HEK293 (cell line): ENCODE measurements around the gene UBE2Q2.
"Not testable (repeated sequence)": the region's sequence is repeated elsewhere in the genome, so short reads cannot be mapped to it uniquely, and the experiment has no call there.

ENCODE experiments used
- CTCF ChIA-PET: fragments of 350-600 bp; formaldehyde crosslinking; extraction: SDS; loops from one replicate; lab custom pipeline; 2021; ENCODE audit warnings: antibody characterized with exemption; lab: Yijun Ruan, JAX
- POLR2A ChIA-PET: fragments of 300-600 bp; formaldehyde crosslinking; extraction: SDS; loops from one replicate; lab custom pipeline; 2020; ENCODE audit warnings: antibody characterized with exemption, inconsistent platforms; lab: Yijun Ruan, JAX
- H3K27ac ChIP-seq: fragments of 200-500 bp; sonication (Bioruptor generic); 2 replicates; pipeline ENCODE4 v1.5.1; 2014; ENCODE audit warnings: low read depth, low read length, control low read depth, inconsistent platforms; ENCODE audit errors: extremely low read depth
- H3K36me3 ChIP-seq, 2 experiments: fragments of 200-500 bp in 1 of 2; sonication (Bioruptor generic) in 1 of 2; 1 replicate in 1 of 2; 2 replicates in 1 of 2; pipeline ENCODE4 v1.5.1; 2014 to 2017; ENCODE audit warnings: inconsistent platforms in 2 of 2, low read length in 2 of 2; ENCODE audit not compliant: control insufficient read depth in 2 of 2, insufficient read depth in 1 of 2
- H3K4me1 ChIP-seq: fragments of 200-500 bp; sonication (Bioruptor generic); 2 replicates; pipeline ENCODE4 v1.5.1; 2014; ENCODE audit warnings: mild to moderate bottlenecking, low read length, inconsistent platforms; ENCODE audit not compliant: control insufficient read depth, insufficient read depth
- H3K4me3 ChIP-seq: 2 replicates; pipeline ENCODE4 v1.5.1; 2011; ENCODE audit warnings: low read depth, mild to moderate bottlenecking, control low read depth, low read length, moderate library complexity
- H3K9me3 ChIP-seq: fragments of 200-500 bp; sonication (Bioruptor generic); 2 replicates; pipeline ENCODE4 v1.5.1; 2014; ENCODE audit warnings: low read depth, low read length, inconsistent platforms; ENCODE audit not compliant: control insufficient read depth, insufficient read depth
- ATF2 ChIP-seq: fragments of 450-650 bp; formaldehyde crosslinking; IDR thresholded peaks from 2 replicates; pipeline ENCODE4 v1.5.1; 2016; ENCODE audit warnings: missing biosample characterization, missing genetic modification characterization, low read depth
- GFI1B ChIP-seq: fragments of 450-650 bp; formaldehyde crosslinking; IDR thresholded peaks from 2 replicates; pipeline ENCODE4 v1.5.1; 2016; ENCODE audit warnings: missing biosample characterization, missing genetic modification characterization
- HIC1 ChIP-seq: fragments of 450-650 bp; formaldehyde crosslinking; IDR thresholded peaks from 2 replicates; pipeline ENCODE4 v1.5.1; 2016; ENCODE audit warnings: missing biosample characterization, missing genetic modification characterization
- KLF17 ChIP-seq: fragments of 450-650 bp; formaldehyde crosslinking; IDR thresholded peaks from 2 replicates; pipeline ENCODE4 v1.5.1; 2016; ENCODE audit warnings: missing biosample characterization, missing genetic modification characterization
- MYNN ChIP-seq: fragments of 450-650 bp; formaldehyde crosslinking; IDR thresholded peaks from 2 replicates; pipeline ENCODE4 v1.5.1; 2016; ENCODE audit warnings: missing biosample characterization, missing genetic modification characterization, borderline replicate concordance
- TCF7L2 ChIP-seq: IDR thresholded peaks from 2 replicates; pipeline ENCODE4 v1.6.1; 2011; ENCODE audit warnings: low read depth, mild to moderate bottlenecking, inconsistent platforms, low read length, moderate library complexity, borderline replicate concordance
- ZFHX2 ChIP-seq: fragments of 450-650 bp; formaldehyde crosslinking; conservative IDR thresholded peaks from 2 replicates; pipeline ENCODE4 v1.5.1; 2016; ENCODE audit warnings: missing biosample characterization, missing genetic modification characterization
- ZFP3 ChIP-seq: fragments of 450-650 bp; formaldehyde crosslinking; IDR thresholded peaks from 2 replicates; pipeline ENCODE4 v1.5.1; 2016; ENCODE audit warnings: low read depth, missing biosample characterization, missing genetic modification characterization
- ZNF121 ChIP-seq: fragments of 450-650 bp; formaldehyde crosslinking; IDR thresholded peaks from 2 replicates; pipeline ENCODE4 v1.5.1; 2016; ENCODE audit warnings: missing biosample characterization, missing genetic modification characterization
- ZNF133 ChIP-seq: fragments of 450-650 bp; formaldehyde crosslinking; IDR thresholded peaks from 2 replicates; pipeline ENCODE4 v1.5.1; 2016; ENCODE audit warnings: missing biosample characterization, missing genetic modification characterization
- ZNF280C ChIP-seq: fragments of 450-650 bp; formaldehyde crosslinking; IDR thresholded peaks from 2 replicates; pipeline ENCODE4 v1.5.1; 2016; ENCODE audit warnings: missing biosample characterization, missing genetic modification characterization
- ZNF335 ChIP-seq: fragments of 450-650 bp; formaldehyde crosslinking; conservative IDR thresholded peaks from 2 replicates; pipeline ENCODE4 v1.5.1; 2016; ENCODE audit warnings: missing biosample characterization, missing genetic modification characterization
- ZNF362 ChIP-seq: fragments of 450-650 bp; formaldehyde crosslinking; IDR thresholded peaks from 2 replicates; pipeline ENCODE4 v1.5.1; 2016; ENCODE audit warnings: missing biosample characterization, missing genetic modification characterization
- ZNF404 ChIP-seq: fragments of 450-650 bp; formaldehyde crosslinking; IDR thresholded peaks from 2 replicates; pipeline ENCODE4 v1.5.1; 2017; ENCODE audit warnings: missing biosample characterization, missing genetic modification characterization
- ZNF518A ChIP-seq: fragments of 450-650 bp; formaldehyde crosslinking; conservative IDR thresholded peaks from 2 replicates; pipeline ENCODE4 v1.5.1; 2016; ENCODE audit warnings: low read depth, missing biosample characterization, missing genetic modification characterization
- ZNF521 ChIP-seq: fragments of 450-650 bp; formaldehyde crosslinking; IDR thresholded peaks from 2 replicates; pipeline ENCODE4 v1.5.1; 2017; ENCODE audit warnings: missing biosample characterization, mild to moderate bottlenecking, missing genetic modification characterization
- ZNF639 ChIP-seq: fragments of 450-650 bp; formaldehyde crosslinking; IDR thresholded peaks from 2 replicates; pipeline ENCODE4 v1.5.1; 2016; ENCODE audit warnings: missing biosample characterization, missing genetic modification characterization
- ZNF658 ChIP-seq: fragments of 450-650 bp; formaldehyde crosslinking; IDR thresholded peaks from 2 replicates; pipeline ENCODE4; 2016; ENCODE audit warnings: missing biosample characterization, missing genetic modification characterization
- ZNF776 ChIP-seq: fragments of 450-650 bp; formaldehyde crosslinking; IDR thresholded peaks from 2 replicates; pipeline ENCODE4 v1.5.0; 2017; ENCODE audit warnings: missing biosample characterization, missing genetic modification characterization, borderline replicate concordance

Gene UBE2Q2

GRCh38 chr15:75866045-75866444 lies 22.8 kb downstream of the UBE2Q2 start:
- CTCF ChIA-PET: interaction anchor here (1.5 kb wide), 1 partner anchor 13 kb away, joined by 6 read pairs; no protein-coding TSS in a partner anchor

GRCh38 chr15:75866916-75867315 lies 23.7 kb downstream of the UBE2Q2 start:
- Histone ChIP-seq H3K4me1 (peaks cover 12% of the 10 kb centered on the region), H3K4me3 (no peak overlapping the region), H3K9me3 (no peaks in the 10 kb centered on the region), H3K27ac (no peak overlapping the region)
- POLR2A ChIA-PET: no interaction called here
- CTCF ChIA-PET: interaction anchor here (0.6 to 1.5 kb wide), 4 partner anchors 14 to 1982 kb away, joined by 3 to 6 read pairs (median 3); no protein-coding TSS in a partner anchor
- TF ChIP-seq HIC1 (tag by site-specific recombination): no peak
- no peak for TF ChIP-seq ZFP3 (tag by site-specific recombination)
- no peak for TF ChIP-seq ZNF133 (tag by site-specific recombination)
- TF ChIP-seq ZNF521 (tag by site-specific recombination): no peak
- no peak for TF ChIP-seq ZNF362
- no peak for TF ChIP-seq ZNF518A (tag by site-specific recombination)
- TF ChIP-seq ZFHX2 (tag by site-specific recombination): no peak
- no peak for TF ChIP-seq ZNF639 (tag by site-specific recombination)
- TF ChIP-seq ZNF335 (tag by site-specific recombination): no peak
- TF ChIP-seq MYNN: no peak
- no peak for TF ChIP-seq KLF17
- no peak for TF ChIP-seq TCF7L2
- TF ChIP-seq ZNF658 (tag by site-specific recombination): no peak
- TF ChIP-seq GFI1B (tag by site-specific recombination): no peak
- TF ChIP-seq ATF2 (tag by site-specific recombination): no peak
- TF ChIP-seq ZNF404 (tag by site-specific recombination): no peak
- no peak for TF ChIP-seq ZNF280C
- no peak for TF ChIP-seq ZNF776
- TF ChIP-seq, all 188 proteins: peak for 0
- H3K36me3 ChIP-seq: peaks cover 0 to 10% of the 10 kb centered on the region in 2 experiments

More at GRCh38 chr15:75866045-75866444, 22.8 kb downstream of the UBE2Q2 start:
- peak; percentile 79 for TF ChIP-seq ZNF121 (tag by site-specific recombination)
- POLR2A ChIA-PET, H3K4me3 ChIP-seq, H3K27ac ChIP-seq, H3K9me3 ChIP-seq: not testable (repeated sequence)
- peaks cover 12% of the 10 kb centered on the region for H3K4me1 ChIP-seq
- peaks cover 3 to 16% of the 10 kb centered on the region in 2 experiments for H3K36me3 ChIP-seq
